HEK293 (cell line): ENCODE data around the gene CLEC16A.

ENCODE experiments used
- MYNN ChIP-seq: fragments of 450-650 bp; formaldehyde crosslinking; IDR thresholded peaks from 2 replicates; pipeline ENCODE4 v1.5.1; 2016; ENCODE audit warnings: missing biosample characterization, missing genetic modification characterization, borderline replicate concordance
- ZBTB7A ChIP-seq: fragments of 450-650 bp; formaldehyde crosslinking; IDR thresholded peaks from 2 replicates; pipeline ENCODE4 v1.5.1; 2016; ENCODE audit warnings: low read depth, missing biosample characterization, missing genetic modification characterization
- ZNF155 ChIP-seq: fragments of 450-650 bp; formaldehyde crosslinking; IDR thresholded peaks from 2 replicates; pipeline ENCODE4 v1.5.1; 2016; ENCODE audit warnings: missing biosample characterization, missing genetic modification characterization
- ZNF2 ChIP-seq: fragments of 450-650 bp; formaldehyde crosslinking; IDR thresholded peaks from 2 replicates; pipeline ENCODE4 v1.5.1; 2016; ENCODE audit warnings: missing biosample characterization, missing genetic modification characterization
- ZNF292 ChIP-seq: fragments of 450-650 bp; formaldehyde crosslinking; IDR thresholded peaks from 2 replicates; pipeline ENCODE4 v1.5.1; 2016; ENCODE audit warnings: low read depth, missing biosample characterization, missing genetic modification characterization, borderline replicate concordance
- ZNF354C ChIP-seq: fragments of 450-650 bp; formaldehyde crosslinking; IDR thresholded peaks from 2 replicates; pipeline ENCODE4 v1.5.1; 2016; ENCODE audit warnings: missing biosample characterization, missing genetic modification characterization, low read depth, borderline replicate concordance
- TF ChIP-seq, protein P1 (sequence below): fragments of 450-650 bp; formaldehyde crosslinking; IDR thresholded peaks from 2 replicates; pipeline ENCODE4 v1.5.1; 2016; ENCODE audit warnings: missing biosample characterization, missing genetic modification characterization

DNA sequence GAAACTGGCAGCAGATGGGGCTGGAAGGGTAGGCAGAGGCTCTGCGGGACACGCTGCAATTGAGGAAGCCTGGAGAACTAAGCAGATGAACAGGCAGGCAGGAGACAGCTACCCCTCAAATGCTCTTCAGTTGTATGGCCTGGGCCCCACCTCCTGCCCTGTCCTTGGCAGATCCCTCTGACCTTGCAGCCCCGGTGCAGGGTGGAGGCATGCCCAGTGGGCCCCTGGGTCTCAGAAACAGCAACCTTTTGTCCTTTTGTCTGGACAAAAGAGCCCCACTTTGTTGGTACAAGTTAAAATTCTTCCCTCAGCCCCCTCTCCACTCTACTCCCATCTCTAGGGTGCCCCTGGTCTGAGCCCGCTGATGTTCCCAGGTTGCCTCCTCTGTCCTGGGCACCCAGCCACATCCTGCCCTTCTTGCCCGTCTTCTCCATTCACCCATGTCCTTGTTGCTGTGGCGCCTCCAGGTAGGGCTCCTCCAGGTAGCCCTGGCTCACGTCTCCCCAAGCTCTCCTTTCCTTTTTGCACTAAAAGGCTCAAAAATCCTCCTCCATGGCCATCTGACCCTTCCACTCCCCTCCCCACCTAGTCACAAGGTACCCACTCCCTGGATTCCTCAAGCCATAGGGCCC, 136.8 kb downstream of the CLEC16A start:
- TF ChIP-seq ZNF292 (no peak), ZBTB7A (tag by site-specific recombination) (no peak), ZNF155 (no peak), MYNN (tag by site-specific recombination) (no peak), ZNF2 (no peak), ZNF354C (no peak)
- TF ChIP-seq, protein P1, sequence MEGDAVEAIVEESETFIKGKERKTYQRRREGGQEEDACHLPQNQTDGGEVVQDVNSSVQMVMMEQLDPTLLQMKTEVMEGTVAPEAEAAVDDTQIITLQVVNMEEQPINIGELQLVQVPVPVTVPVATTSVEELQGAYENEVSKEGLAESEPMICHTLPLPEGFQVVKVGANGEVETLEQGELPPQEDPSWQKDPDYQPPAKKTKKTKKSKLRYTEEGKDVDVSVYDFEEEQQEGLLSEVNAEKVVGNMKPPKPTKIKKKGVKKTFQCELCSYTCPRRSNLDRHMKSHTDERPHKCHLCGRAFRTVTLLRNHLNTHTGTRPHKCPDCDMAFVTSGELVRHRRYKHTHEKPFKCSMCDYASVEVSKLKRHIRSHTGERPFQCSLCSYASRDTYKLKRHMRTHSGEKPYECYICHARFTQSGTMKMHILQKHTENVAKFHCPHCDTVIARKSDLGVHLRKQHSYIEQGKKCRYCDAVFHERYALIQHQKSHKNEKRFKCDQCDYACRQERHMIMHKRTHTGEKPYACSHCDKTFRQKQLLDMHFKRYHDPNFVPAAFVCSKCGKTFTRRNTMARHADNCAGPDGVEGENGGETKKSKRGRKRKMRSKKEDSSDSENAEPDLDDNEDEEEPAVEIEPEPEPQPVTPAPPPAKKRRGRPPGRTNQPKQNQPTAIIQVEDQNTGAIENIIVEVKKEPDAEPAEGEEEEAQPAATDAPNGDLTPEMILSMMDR (tag by site-specific recombination) = no peak
